ENCODE measurements around the gene SNAP29.

The SNAP29 gene

DNA sequence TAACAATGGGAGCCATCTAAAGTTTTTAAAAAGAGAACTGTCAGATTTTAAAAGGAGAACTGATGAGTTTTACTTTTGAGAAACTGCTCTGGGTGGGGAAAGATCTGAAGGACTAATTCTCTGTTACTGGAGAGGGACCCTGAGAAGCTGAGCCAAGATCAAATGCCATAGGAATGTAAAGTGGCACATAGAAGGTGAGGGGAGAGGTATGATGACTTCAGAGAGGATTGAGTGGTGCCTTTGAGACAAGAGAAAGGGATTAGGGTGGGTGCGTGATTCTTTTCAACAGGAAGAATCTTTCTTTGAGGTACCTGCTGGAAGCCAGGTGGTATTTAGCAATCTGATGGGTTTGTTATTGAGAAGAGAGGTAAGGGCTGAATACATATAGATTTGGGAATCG lies 67.4 kb downstream of the SNAP29 start:
- ChIA-PET CTCF (interaction anchor here (0.8 to 1.6 kb wide), 4 partner anchors 9 to 184 kb away, joined by 4 to 10 read pairs (median 5); partner anchors contain the start of genes CRKL and LZTR1), POLR2A (interaction anchor here (1.1 to 1.2 kb wide), 2 partner anchors 9 to 56 kb away, joined by 3 to 4 read pairs; partner anchors contain the start of genes CRKL and LZTR1)
- H3K9me3 ChIP-seq (ENCODE audit: control insufficient read depth, insufficient read depth, low read depth, low read length) = no peaks in the 10 kb centered on the region
- no peak overlapping the region for H3K4me3 ChIP-seq (ENCODE audit: low read depth, low read length)
- peak; percentile 80 for TF ChIP-seq PRDM1 (tag by site-specific recombination; IDR thresholded peaks at IDR 0.05)
- no peak for TF ChIP-seq ZNF677 (tag by site-specific recombination; IDR thresholded peaks at IDR 0.05)
- peaks cover 2 to 5% of the 10 kb centered on the region in 2 experiments; a peak in 2 of 3 replicates for H3K36me3 ChIP-seq (ENCODE audit: control insufficient read depth in 2 of 2, insufficient read depth in 1 of 2, low read length in 2 of 2)
- peaks cover 10% of the 10 kb centered on the region; the same call in 1 of the 2 replicates for H3K4me1 ChIP-seq (ENCODE audit: control insufficient read depth, insufficient read depth, low read length)
- no peak overlapping the region for H3K27ac ChIP-seq (ENCODE audit: extremely low read depth, low read depth, low read length)

DNA sequence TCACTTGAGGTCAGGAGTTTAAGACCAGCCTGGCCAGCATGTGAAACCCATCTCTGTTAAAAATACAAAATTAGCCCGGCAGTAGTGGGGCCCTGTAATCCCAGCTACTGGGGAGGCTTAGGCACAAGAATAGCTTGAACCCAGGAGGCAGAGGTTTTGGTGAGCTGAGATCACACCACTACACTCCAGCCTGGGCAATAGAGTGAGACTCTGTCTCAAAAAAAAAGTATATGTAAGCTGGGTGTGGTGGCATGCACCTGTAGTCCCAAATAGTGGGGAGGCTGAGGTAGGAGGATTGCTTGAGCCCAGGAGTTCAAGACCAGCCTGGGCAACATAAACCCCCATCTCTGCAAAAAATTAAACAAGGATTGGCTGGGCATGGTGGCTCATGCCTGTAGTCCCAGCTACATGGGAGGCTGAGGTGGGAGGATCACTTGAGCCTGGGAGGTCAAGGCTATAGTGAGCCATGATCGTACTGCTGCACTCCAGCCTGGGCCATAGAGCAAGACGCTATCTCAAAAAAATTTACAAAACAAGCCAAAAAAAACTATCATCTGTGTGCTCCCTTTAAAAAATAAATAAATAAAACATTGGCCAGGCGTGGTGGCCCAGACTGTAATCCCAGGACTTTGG lies 69.2 kb downstream of the SNAP29 start:
- Histone ChIP-seq H3K4me3 (ENCODE audit: low read depth, low read length) (no peak overlapping the region), H3K4me1 (ENCODE audit: control insufficient read depth, insufficient read depth, low read length) (peaks cover 5% of the 10 kb centered on the region; the same call in 1 of the 2 replicates), H3K27ac (ENCODE audit: extremely low read depth, low read depth, low read length) (no peak overlapping the region), H3K36me3 (ENCODE audit: control insufficient read depth in 2 of 2, insufficient read depth in 1 of 2, low read length in 2 of 2) (peaks cover 4 to 5% of the 10 kb centered on the region in 2 experiments; a peak in 2 of 3 replicates), H3K9me3 (ENCODE audit: control insufficient read depth, insufficient read depth, low read depth, low read length) (no peaks in the 10 kb centered on the region)
- ChIA-PET POLR2A (interaction anchor here (0.6 kb wide), 1 partner anchor 21 kb away, joined by 4 read pairs; no protein-coding TSS in a partner anchor), CTCF (interaction anchor here (0.6 to 1.1 kb wide), 5 partner anchors 8 to 123 kb away, joined by 3 to 6 read pairs (median 3); partner anchors contain the start of gene CRKL)
- TF ChIP-seq, protein P1, sequence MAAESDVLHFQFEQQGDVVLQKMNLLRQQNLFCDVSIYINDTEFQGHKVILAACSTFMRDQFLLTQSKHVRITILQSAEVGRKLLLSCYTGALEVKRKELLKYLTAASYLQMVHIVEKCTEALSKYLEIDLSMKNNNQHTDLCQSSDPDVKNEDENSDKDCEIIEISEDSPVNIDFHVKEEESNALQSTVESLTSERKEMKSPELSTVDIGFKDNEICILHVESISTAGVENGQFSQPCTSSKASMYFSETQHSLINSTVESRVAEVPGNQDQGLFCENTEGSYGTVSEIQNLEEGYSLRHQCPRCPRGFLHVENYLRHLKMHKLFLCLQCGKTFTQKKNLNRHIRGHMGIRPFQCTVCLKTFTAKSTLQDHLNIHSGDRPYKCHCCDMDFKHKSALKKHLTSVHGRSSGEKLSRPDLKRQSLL (tag by site-specific recombination; IDR thresholded peaks at IDR 0.05) = no peak
- no peak for TF ChIP-seq PRDM1 (tag by site-specific recombination; IDR thresholded peaks at IDR 0.05)
- TF ChIP-seq SALL2 (tag by site-specific recombination; IDR thresholded peaks at IDR 0.05; ENCODE audit: borderline replicate concordance) = no peak
- TF ChIP-seq, protein P2, sequence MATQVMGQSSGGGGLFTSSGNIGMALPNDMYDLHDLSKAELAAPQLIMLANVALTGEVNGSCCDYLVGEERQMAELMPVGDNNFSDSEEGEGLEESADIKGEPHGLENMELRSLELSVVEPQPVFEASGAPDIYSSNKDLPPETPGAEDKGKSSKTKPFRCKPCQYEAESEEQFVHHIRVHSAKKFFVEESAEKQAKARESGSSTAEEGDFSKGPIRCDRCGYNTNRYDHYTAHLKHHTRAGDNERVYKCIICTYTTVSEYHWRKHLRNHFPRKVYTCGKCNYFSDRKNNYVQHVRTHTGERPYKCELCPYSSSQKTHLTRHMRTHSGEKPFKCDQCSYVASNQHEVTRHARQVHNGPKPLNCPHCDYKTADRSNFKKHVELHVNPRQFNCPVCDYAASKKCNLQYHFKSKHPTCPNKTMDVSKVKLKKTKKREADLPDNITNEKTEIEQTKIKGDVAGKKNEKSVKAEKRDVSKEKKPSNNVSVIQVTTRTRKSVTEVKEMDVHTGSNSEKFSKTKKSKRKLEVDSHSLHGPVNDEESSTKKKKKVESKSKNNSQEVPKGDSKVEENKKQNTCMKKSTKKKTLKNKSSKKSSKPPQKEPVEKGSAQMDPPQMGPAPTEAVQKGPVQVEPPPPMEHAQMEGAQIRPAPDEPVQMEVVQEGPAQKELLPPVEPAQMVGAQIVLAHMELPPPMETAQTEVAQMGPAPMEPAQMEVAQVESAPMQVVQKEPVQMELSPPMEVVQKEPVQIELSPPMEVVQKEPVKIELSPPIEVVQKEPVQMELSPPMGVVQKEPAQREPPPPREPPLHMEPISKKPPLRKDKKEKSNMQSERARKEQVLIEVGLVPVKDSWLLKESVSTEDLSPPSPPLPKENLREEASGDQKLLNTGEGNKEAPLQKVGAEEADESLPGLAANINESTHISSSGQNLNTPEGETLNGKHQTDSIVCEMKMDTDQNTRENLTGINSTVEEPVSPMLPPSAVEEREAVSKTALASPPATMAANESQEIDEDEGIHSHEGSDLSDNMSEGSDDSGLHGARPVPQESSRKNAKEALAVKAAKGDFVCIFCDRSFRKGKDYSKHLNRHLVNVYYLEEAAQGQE (tag by site-specific recombination; IDR thresholded peaks at IDR 0.05) = no peak
- TF ChIP-seq ZNF121 (tag by site-specific recombination; IDR thresholded peaks at IDR 0.05) = peak; percentile 70
- TF ChIP-seq ZNF548 (tag by site-specific recombination; IDR thresholded peaks at IDR 0.05) = no peak

DNA sequence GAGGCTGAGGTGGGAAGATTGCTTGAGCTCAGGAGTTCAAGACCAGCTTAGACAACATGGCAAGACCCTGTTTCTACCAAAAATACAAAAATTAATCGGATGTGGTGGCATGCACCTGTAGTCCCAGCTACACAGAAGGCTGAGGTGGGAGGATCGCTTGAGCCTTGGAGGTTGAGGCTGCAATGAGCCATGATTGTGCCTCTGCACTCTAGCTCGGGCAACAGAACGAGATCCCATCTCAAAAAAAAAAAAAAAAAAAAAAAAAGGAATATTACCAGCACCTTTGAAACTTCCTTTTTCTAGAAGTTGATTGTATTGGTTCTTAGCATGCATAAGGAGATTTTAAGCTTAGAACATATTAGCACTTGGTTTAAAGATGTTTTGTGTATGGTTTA lies 69.8 kb downstream of the SNAP29 start:
- no peak for TF ChIP-seq ZNF596 (tag by site-specific recombination; IDR thresholded peaks at IDR 0.05)
- Histone ChIP-seq H3K4me1 (ENCODE audit: control insufficient read depth, insufficient read depth, low read length) (peaks cover 5% of the 10 kb centered on the region; the same call in 1 of the 2 replicates), H3K36me3 (ENCODE audit: control insufficient read depth in 2 of 2, insufficient read depth in 1 of 2, low read length in 2 of 2) (peaks cover 4 to 5% of the 10 kb centered on the region in 2 experiments; a peak in 2 of 3 replicates), H3K9me3 (ENCODE audit: control insufficient read depth, insufficient read depth, low read depth, low read length) (no peaks in the 10 kb centered on the region), H3K4me3 (ENCODE audit: low read depth, low read length) (no peak overlapping the region), H3K27ac (ENCODE audit: extremely low read depth, low read depth, low read length) (no peak overlapping the region)
- ChIA-PET CTCF (interaction anchor here (0.6 to 1.1 kb wide), 4 partner anchors 8 to 124 kb away, joined by 3 to 6 read pairs (median 4); no protein-coding TSS in a partner anchor), POLR2A (interaction anchor here (0.6 kb wide), 2 partner anchors 20 to 161 kb away, joined by 3 to 4 read pairs; no protein-coding TSS in a partner anchor)

DNA sequence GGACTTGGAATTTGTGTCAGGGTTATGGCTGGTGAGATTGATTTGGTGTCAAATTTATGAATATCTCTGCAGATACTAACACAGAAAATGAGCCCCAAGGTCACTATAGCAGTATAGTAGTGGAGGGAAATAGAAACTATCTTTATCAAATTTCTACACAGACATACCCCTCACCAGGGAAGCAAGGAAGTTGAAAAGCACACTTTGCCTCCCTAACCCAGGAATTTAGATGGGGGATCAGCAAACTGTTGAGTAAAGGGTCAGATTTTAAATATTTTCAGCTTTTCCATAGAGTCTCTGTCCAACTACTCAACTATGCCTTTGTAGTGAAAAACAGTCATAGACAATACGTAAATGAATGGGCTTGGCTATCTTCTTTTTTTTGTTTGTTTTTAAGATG lies 71.2 kb downstream of the SNAP29 start:
- no peak overlapping the region for H3K4me3 ChIP-seq (ENCODE audit: low read depth, low read length)
- no peak overlapping the region for H3K27ac ChIP-seq (ENCODE audit: extremely low read depth, low read depth, low read length)
- H3K9me3 ChIP-seq (ENCODE audit: control insufficient read depth, insufficient read depth, low read depth, low read length) = no peaks in the 10 kb centered on the region
- H3K36me3 ChIP-seq (ENCODE audit: control insufficient read depth in 2 of 2, insufficient read depth in 1 of 2, low read length in 2 of 2) = peaks cover 8 to 19% of the 10 kb centered on the region in 2 experiments; a peak in 2 of 3 replicates
- H3K4me1 ChIP-seq (ENCODE audit: control insufficient read depth, insufficient read depth, low read length) = peaks cover 5% of the 10 kb centered on the region; the same call in 1 of the 2 replicates
- ChIA-PET CTCF (interaction anchor here (2.8 kb wide), 1 partner anchor 13 kb away, joined by 14 read pairs; the partner anchor contains the start of gene CRKL), POLR2A (no interaction called here)
- no peak for TF ChIP-seq GFI1B (tag by site-specific recombination; IDR thresholded peaks at IDR 0.05)
- TF ChIP-seq ZNF146 (tag by site-specific recombination; IDR thresholded peaks at IDR 0.05) = no peak
- TF ChIP-seq ZNF19 (tag by site-specific recombination; IDR thresholded peaks at IDR 0.05; ENCODE audit: low read depth) = no peak
- TF ChIP-seq, protein P3, sequence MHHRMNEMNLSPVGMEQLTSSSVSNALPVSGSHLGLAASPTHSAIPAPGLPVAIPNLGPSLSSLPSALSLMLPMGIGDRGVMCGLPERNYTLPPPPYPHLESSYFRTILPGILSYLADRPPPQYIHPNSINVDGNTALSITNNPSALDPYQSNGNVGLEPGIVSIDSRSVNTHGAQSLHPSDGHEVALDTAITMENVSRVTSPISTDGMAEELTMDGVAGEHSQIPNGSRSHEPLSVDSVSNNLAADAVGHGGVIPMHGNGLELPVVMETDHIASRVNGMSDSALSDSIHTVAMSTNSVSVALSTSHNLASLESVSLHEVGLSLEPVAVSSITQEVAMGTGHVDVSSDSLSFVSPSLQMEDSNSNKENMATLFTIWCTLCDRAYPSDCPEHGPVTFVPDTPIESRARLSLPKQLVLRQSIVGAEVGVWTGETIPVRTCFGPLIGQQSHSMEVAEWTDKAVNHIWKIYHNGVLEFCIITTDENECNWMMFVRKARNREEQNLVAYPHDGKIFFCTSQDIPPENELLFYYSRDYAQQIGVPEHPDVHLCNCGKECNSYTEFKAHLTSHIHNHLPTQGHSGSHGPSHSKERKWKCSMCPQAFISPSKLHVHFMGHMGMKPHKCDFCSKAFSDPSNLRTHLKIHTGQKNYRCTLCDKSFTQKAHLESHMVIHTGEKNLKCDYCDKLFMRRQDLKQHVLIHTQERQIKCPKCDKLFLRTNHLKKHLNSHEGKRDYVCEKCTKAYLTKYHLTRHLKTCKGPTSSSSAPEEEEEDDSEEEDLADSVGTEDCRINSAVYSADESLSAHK (tag by site-specific recombination; IDR thresholded peaks at IDR 0.05) = peak; percentile 56; the same call in 1 of the 2 replicates
- TF ChIP-seq, protein P2 (tag by site-specific recombination; IDR thresholded peaks at IDR 0.05) = no peak
